ENCODE data around the gene FGR.

The FGR gene

GRCh38 chr1:27658951-27659496 lies 24.0 kb upstream of the FGR start:
- Histone ChIP-seq H3K27me3 (ENCODE audit: insufficient read depth, low read depth) (no peaks in the 10 kb centered on the region), H3K27ac (peak overlapping the region; percentile 100), H3K4me2 (peak overlapping the region; percentile 66), H3K4me1 (ENCODE audit: low read depth, poor library complexity, severe bottlenecking) (peaks cover 49% of the 10 kb centered on the region), H2AFZ (ENCODE audit: low read depth) (peak overlapping the region; percentile 78; the same call in 1 of the 2 replicates), H3K4me3 (IDR thresholded peaks at IDR 0.05; ENCODE audit: insufficient read depth, low read depth, low read length) (no peak overlapping the region), H3K79me2 (ENCODE audit: insufficient read depth, low read depth) (no peaks in the 10 kb centered on the region), H3K9ac (peak overlapping the region; percentile 88), H3K36me3 (ENCODE audit: insufficient read depth) (no peaks in the 10 kb centered on the region), H4K20me1 (ENCODE audit: insufficient read depth) (no peaks in the 10 kb centered on the region)
- TF ChIP-seq CTCF (conservative IDR thresholded peaks at IDR 0.05; ENCODE audit: low read depth, low read length), result no peak

GRCh38 chr1:27656157-27656893 lies 21.3 kb upstream of the FGR start:
- H2AFZ ChIP-seq (ENCODE audit: low read depth), result no peak overlapping the region
- no peak for TF ChIP-seq CTCF (conservative IDR thresholded peaks at IDR 0.05; ENCODE audit: low read depth, low read length)

GRCh38 chr1:27655151-27655937 lies 20.4 kb upstream of the FGR start:
- H3K4me1 ChIP-seq (ENCODE audit: low read depth, poor library complexity, severe bottlenecking), result peaks cover 44% of the 10 kb centered on the region
- no peaks in the 10 kb centered on the region for H3K79me2 ChIP-seq (ENCODE audit: insufficient read depth, low read depth)
- no peaks in the 10 kb centered on the region for H4K20me1 ChIP-seq (ENCODE audit: insufficient read depth)
- no peak overlapping the region for H2AFZ ChIP-seq (ENCODE audit: low read depth)
- no peaks in the 10 kb centered on the region for H3K36me3 ChIP-seq (ENCODE audit: insufficient read depth)
- H3K4me3 ChIP-seq (IDR thresholded peaks at IDR 0.05; ENCODE audit: insufficient read depth, low read depth, low read length), result no peak overlapping the region
- H3K9ac ChIP-seq, result no peak overlapping the region
- no peak overlapping the region for H3K27ac ChIP-seq
- TF ChIP-seq CTCF (conservative IDR thresholded peaks at IDR 0.05; ENCODE audit: low read depth, low read length), result no peak
- no peak overlapping the region for H3K4me2 ChIP-seq
- no peaks in the 10 kb centered on the region for H3K27me3 ChIP-seq (ENCODE audit: insufficient read depth, low read depth)

More at GRCh38 chr1:27656157-27656893, 21.3 kb upstream of the FGR start:
- H3K27ac ChIP-seq, result no peak overlapping the region
- no peaks in the 10 kb centered on the region for H4K20me1 ChIP-seq (ENCODE audit: insufficient read depth)
- peaks cover 41% of the 10 kb centered on the region for H3K4me1 ChIP-seq (ENCODE audit: low read depth, poor library complexity, severe bottlenecking)
- H3K4me2 ChIP-seq, result no peak overlapping the region
- H3K36me3 ChIP-seq (ENCODE audit: insufficient read depth), result no peaks in the 10 kb centered on the region
- no peaks in the 10 kb centered on the region for H3K27me3 ChIP-seq (ENCODE audit: insufficient read depth, low read depth)
- H3K4me3 ChIP-seq (IDR thresholded peaks at IDR 0.05; ENCODE audit: insufficient read depth, low read depth, low read length), result no peak overlapping the region
- no peaks in the 10 kb centered on the region for H3K79me2 ChIP-seq (ENCODE audit: insufficient read depth, low read depth)
- H3K9ac ChIP-seq, result no peak overlapping the region

GRCh38 chr1:27652111-27652864 lies 17.3 kb upstream of the FGR start:
- H3K79me2 ChIP-seq (ENCODE audit: insufficient read depth, low read depth), result no peaks in the 10 kb centered on the region
- H3K4me2 ChIP-seq, result no peak overlapping the region
- no peak overlapping the region for H3K27ac ChIP-seq
- H3K27me3 ChIP-seq (ENCODE audit: insufficient read depth, low read depth), result no peaks in the 10 kb centered on the region
- no peaks in the 10 kb centered on the region for H4K20me1 ChIP-seq (ENCODE audit: insufficient read depth)
- peaks cover 23% of the 10 kb centered on the region for H3K4me1 ChIP-seq (ENCODE audit: low read depth, poor library complexity, severe bottlenecking)
- H3K4me3 ChIP-seq (IDR thresholded peaks at IDR 0.05; ENCODE audit: insufficient read depth, low read depth, low read length), result no peak overlapping the region
- H2AFZ ChIP-seq (ENCODE audit: low read depth), result no peak overlapping the region
- no peak for TF ChIP-seq CTCF (conservative IDR thresholded peaks at IDR 0.05; ENCODE audit: low read depth, low read length)
- H3K9ac ChIP-seq, result no peak overlapping the region
- H3K36me3 ChIP-seq (ENCODE audit: insufficient read depth), result no peaks in the 10 kb centered on the region
